ENCODE measurements around the gene ALDOC.
A peak's percentile ranks its signal among the peaks of the same experiment; 100 is the strongest.

Gene ALDOC

GRCh38 chr17:28575126-28575795 lies 1.4 kb downstream of the ALDOC start:
- no peak for TF ChIP-seq SUZ12 (IDR thresholded peaks at IDR 0.05; ENCODE audit: extremely low read depth, insufficient read depth, insufficient read length)
- TF ChIP-seq YY1 (IDR thresholded peaks at IDR 0.05; ENCODE audit: insufficient read depth, insufficient read length) = no peak
- no peak overlapping the region for H3K4me3 ChIP-seq (ENCODE audit: insufficient read length, low read depth)
- peaks cover 12% of the 10 kb centered on the region for H3K4me1 ChIP-seq (ENCODE audit: insufficient read depth, insufficient read length)
- H3K9ac ChIP-seq (ENCODE audit: insufficient read length, low read depth) = no peak overlapping the region
- H3K36me3 ChIP-seq (ENCODE audit: insufficient read depth, insufficient read length, low read length) = peaks cover 55% of the 10 kb centered on the region
- H3K27me3 ChIP-seq (ENCODE audit: insufficient read depth, insufficient read length) = peaks cover 7% of the 10 kb centered on the region
- DNase-seq (ENCODE audit: low read depth, low spot score) = no peak
- H3K9me3 ChIP-seq (ENCODE audit: insufficient read depth, low read length) = no peaks in the 10 kb centered on the region

GRCh38 chr17:28574526-28574925 lies 2.2 kb downstream of the ALDOC start:
- Histone ChIP-seq H3K4me1 (ENCODE audit: insufficient read depth, insufficient read length) (peaks cover 12% of the 10 kb centered on the region), H3K9ac (ENCODE audit: insufficient read length, low read depth) (no peak overlapping the region), H3K27me3 (ENCODE audit: insufficient read depth, insufficient read length) (peaks cover 7% of the 10 kb centered on the region), H3K9me3 (ENCODE audit: insufficient read depth, low read length) (no peaks in the 10 kb centered on the region), H3K36me3 (ENCODE audit: insufficient read depth, insufficient read length, low read length) (peaks cover 51% of the 10 kb centered on the region), H3K4me3 (ENCODE audit: insufficient read length, low read depth) (no peak overlapping the region)
- no peak for DNase-seq (ENCODE audit: low read depth, low spot score)
- TF ChIP-seq SUZ12 (IDR thresholded peaks at IDR 0.05; ENCODE audit: extremely low read depth, insufficient read depth, insufficient read length) (no peak), ZNF274 (IDR thresholded peaks at IDR 0.05; ENCODE audit: low read depth, low read length) (no peak), YY1 (IDR thresholded peaks at IDR 0.05; ENCODE audit: insufficient read depth, insufficient read length) (no peak)

- Histone ChIP-seq H3K9me3 (ENCODE audit: insufficient read depth, low read length) (no peaks in the 10 kb centered on the region), H3K4me1 (ENCODE audit: insufficient read depth, insufficient read length) (peaks cover 12% of the 10 kb centered on the region), H3K27me3 (ENCODE audit: insufficient read depth, insufficient read length) (peaks cover 7% of the 10 kb centered on the region), H3K9ac (ENCODE audit: insufficient read length, low read depth) (no peak overlapping the region), H3K4me3 (ENCODE audit: insufficient read length, low read depth) (no peak overlapping the region), H3K36me3 (ENCODE audit: insufficient read depth, insufficient read length, low read length) (peaks cover 47% of the 10 kb centered on the region)
- no peak for TF ChIP-seq YY1 (IDR thresholded peaks at IDR 0.05; ENCODE audit: insufficient read depth, insufficient read length)
- no peak for DNase-seq (ENCODE audit: low read depth, low spot score)
Measured at GRCh38 chr17:28573966-28574480, 2.7 kb downstream of the ALDOC start.

DNA sequence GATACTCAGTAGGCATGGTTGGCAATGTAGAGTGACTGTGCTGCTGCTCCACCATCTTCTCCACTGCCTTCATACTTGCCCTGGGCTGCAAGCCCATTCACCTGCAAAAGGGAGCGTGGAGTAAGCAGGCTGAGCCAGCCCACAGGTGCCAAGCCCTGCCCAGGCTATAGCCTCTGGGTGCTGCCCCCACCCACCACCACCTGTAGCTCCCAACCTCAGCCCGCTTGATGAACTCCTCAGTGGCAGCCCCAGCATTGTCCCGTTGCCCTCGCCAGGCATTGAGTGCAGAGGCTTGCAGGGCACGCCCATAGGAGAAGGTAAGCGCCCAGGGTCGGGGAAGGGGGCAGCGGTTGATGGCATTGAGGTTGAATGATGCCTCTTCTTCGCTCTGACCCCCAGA lies 3.2 kb downstream of the ALDOC start:
- Histone ChIP-seq H3K4me1 (ENCODE audit: insufficient read depth, insufficient read length) (peaks cover 12% of the 10 kb centered on the region), H3K36me3 (ENCODE audit: insufficient read depth, insufficient read length, low read length) (peaks cover 42% of the 10 kb centered on the region), H3K9me3 (ENCODE audit: insufficient read depth, low read length) (no peaks in the 10 kb centered on the region), H3K4me3 (ENCODE audit: insufficient read length, low read depth) (no peak overlapping the region), H3K27me3 (ENCODE audit: insufficient read depth, insufficient read length) (peaks cover 7% of the 10 kb centered on the region), H3K9ac (ENCODE audit: insufficient read length, low read depth) (no peak overlapping the region)
- DNase-seq (ENCODE audit: low read depth, low spot score) = no peak
- TF ChIP-seq SUZ12 (IDR thresholded peaks at IDR 0.05; ENCODE audit: extremely low read depth, insufficient read depth, insufficient read length) (no peak), YY1 (IDR thresholded peaks at IDR 0.05; ENCODE audit: insufficient read depth, insufficient read length) (no peak), ZNF274 (IDR thresholded peaks at IDR 0.05; ENCODE audit: low read depth, low read length) (no peak)

DNA sequence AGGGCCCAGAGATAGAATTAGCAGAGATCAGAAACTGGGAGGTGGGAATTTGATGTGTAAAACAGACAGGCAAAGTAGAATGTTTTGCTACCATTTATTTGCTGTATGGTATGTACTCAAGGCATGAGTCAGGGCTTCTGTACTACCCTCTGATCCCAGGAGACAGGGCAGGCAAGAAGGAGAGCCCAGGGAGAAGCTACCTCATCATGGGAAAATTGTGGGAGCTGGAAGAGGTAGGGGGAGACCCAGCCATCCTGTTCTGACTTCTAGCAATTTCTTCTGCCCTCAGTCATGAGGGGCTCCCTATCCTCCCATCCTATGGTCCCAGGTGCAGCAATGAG lies 3.7 kb downstream of the ALDOC start:
- no peaks in the 10 kb centered on the region for H3K9me3 ChIP-seq (ENCODE audit: insufficient read depth, low read length)
- peaks cover 7% of the 10 kb centered on the region for H3K27me3 ChIP-seq (ENCODE audit: insufficient read depth, insufficient read length)
- no peak overlapping the region for H3K4me3 ChIP-seq (ENCODE audit: insufficient read length, low read depth)
- H3K9ac ChIP-seq (ENCODE audit: insufficient read length, low read depth) = no peak overlapping the region
- DNase-seq (ENCODE audit: low read depth, low spot score) = no peak
- H3K4me1 ChIP-seq (ENCODE audit: insufficient read depth, insufficient read length) = peaks cover 12% of the 10 kb centered on the region
- TF ChIP-seq YY1 (IDR thresholded peaks at IDR 0.05; ENCODE audit: insufficient read depth, insufficient read length) = no peak
- no peak for TF ChIP-seq ZNF274 (IDR thresholded peaks at IDR 0.05; ENCODE audit: low read depth, low read length)
- TF ChIP-seq SUZ12 (IDR thresholded peaks at IDR 0.05; ENCODE audit: extremely low read depth, insufficient read depth, insufficient read length) = no peak
- H3K36me3 ChIP-seq (ENCODE audit: insufficient read depth, insufficient read length, low read length) = peaks cover 37% of the 10 kb centered on the region

- TF ChIP-seq SUZ12 (IDR thresholded peaks at IDR 0.05; ENCODE audit: extremely low read depth, insufficient read depth, insufficient read length) (no peak), ZNF274 (IDR thresholded peaks at IDR 0.05; ENCODE audit: low read depth, low read length) (no peak), YY1 (IDR thresholded peaks at IDR 0.05; ENCODE audit: insufficient read depth, insufficient read length) (no peak)
- Histone ChIP-seq H3K9me3 (ENCODE audit: insufficient read depth, low read length) (no peaks in the 10 kb centered on the region), H3K4me1 (ENCODE audit: insufficient read depth, insufficient read length) (peaks cover 12% of the 10 kb centered on the region), H3K36me3 (ENCODE audit: insufficient read depth, insufficient read length, low read length) (peaks cover 31% of the 10 kb centered on the region), H3K27me3 (ENCODE audit: insufficient read depth, insufficient read length) (peaks cover 7% of the 10 kb centered on the region), H3K9ac (ENCODE audit: insufficient read length, low read depth) (no peak overlapping the region), H3K4me3 (ENCODE audit: insufficient read length, low read depth) (no peak overlapping the region)
- no peak for DNase-seq (ENCODE audit: low read depth, low spot score)
Measured at GRCh38 chr17:28572259-28573039, 4.2 kb downstream of the ALDOC start.

GRCh38 chr17:28571361-28572122 lies 5.2 kb downstream of the ALDOC start, which contains the start of gene PIGS:
Gene PIGS, minus strand, starts transcription at chr17:28571524. Its CDS starts 28 bp downstream, at chr17:28571496.
- DNase-seq (ENCODE audit: low read depth, low spot score) = peak; percentile 87
- Histone ChIP-seq H3K27me3 (ENCODE audit: insufficient read depth, insufficient read length) (peaks cover 7% of the 10 kb centered on the region), H3K4me1 (ENCODE audit: insufficient read depth, insufficient read length) (peaks cover 9% of the 10 kb centered on the region), H3K9me3 (ENCODE audit: insufficient read depth, low read length) (no peaks in the 10 kb centered on the region), H3K9ac (ENCODE audit: insufficient read length, low read depth) (peak within 1 kb of the TSS; percentile 90), H3K4me3 (ENCODE audit: insufficient read length, low read depth) (peak within 1 kb of the TSS; percentile 88), H3K36me3 (ENCODE audit: insufficient read depth, insufficient read length, low read length) (peaks cover 27% of the 10 kb centered on the region)
- TF ChIP-seq YY1 (IDR thresholded peaks at IDR 0.05; ENCODE audit: insufficient read depth, insufficient read length) (peak; percentile 54), SUZ12 (IDR thresholded peaks at IDR 0.05; ENCODE audit: extremely low read depth, insufficient read depth, insufficient read length) (no peak)
